NCI-H460 (cell line): ENCODE measurements around the gene METTL9. TPM values are rescaled to one million over a fixed set of nuclear protein-coding genes. Genes with fewer than 3 reads are reported as not detected.
"Not testable (repeated sequence)": the region's sequence is repeated elsewhere in the genome, so short reads cannot be mapped to it uniquely, and the experiment has no call there.

ENCODE experiments used
- DNase-seq: peaks from one replicate; pipeline ENCODE4 v3.0.0-alpha.2; 2016; ENCODE audit warnings: low read depth; ENCODE audit errors: extremely low read depth
- total RNA-seq: library from RNA; depleted of rRNA; stranded (reverse); fragments of >200 nt; shearing (Covaris generic); gene quantifications from 2 replicates; pipeline ENCODE4 v1.2.3, GENCODE V29; 2014

METTL9 gene
- total RNA-seq, 1 experiment from 2014 or later, result 259 TPM

- DNase-seq, result no peak
Measured at GRCh38 chr16:21570676-21571017, 28.7 kb upstream of the METTL9 start.

GRCh38 chr16:21573506-21573905, 25.9 kb upstream of the METTL9 start:
- not testable (repeated sequence) for DNase-seq

DNA sequence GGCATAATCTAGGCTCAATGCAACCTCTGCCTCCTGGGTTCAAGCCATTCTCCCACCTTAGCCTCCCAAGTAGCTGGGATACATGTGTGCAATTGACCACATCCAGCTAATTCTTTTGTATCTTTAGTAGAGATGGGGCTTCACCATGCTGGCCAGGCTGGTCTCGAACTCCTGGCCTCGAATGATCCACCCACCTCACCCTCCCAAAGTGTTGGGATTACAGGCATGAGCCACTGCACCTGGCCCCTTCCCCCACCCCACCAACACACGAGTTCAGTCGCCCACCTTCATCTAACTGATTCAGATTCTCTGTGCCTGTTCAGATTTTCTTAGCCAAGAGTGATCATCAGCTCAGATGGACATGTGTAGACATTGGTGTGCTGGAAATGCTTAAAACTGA, 25.0 kb upstream of the METTL9 start:
- no peak for DNase-seq

GRCh38 chr16:21576323-21576722, 23.1 kb upstream of the METTL9 start:
- not testable (repeated sequence) for DNase-seq

GRCh38 chr16:21577487-21577886, 21.9 kb upstream of the METTL9 start:
- not testable (repeated sequence) for DNase-seq

GRCh38 chr16:21578311-21578710, 21.1 kb upstream of the METTL9 start:
- not testable (repeated sequence) for DNase-seq

GRCh38 chr16:21580131-21580530, 19.2 kb upstream of the METTL9 start:
- not testable (repeated sequence) for DNase-seq

- DNase-seq, result no peak
Measured at GRCh38 chr16:21580807-21581206, 18.6 kb upstream of the METTL9 start.

DNA sequence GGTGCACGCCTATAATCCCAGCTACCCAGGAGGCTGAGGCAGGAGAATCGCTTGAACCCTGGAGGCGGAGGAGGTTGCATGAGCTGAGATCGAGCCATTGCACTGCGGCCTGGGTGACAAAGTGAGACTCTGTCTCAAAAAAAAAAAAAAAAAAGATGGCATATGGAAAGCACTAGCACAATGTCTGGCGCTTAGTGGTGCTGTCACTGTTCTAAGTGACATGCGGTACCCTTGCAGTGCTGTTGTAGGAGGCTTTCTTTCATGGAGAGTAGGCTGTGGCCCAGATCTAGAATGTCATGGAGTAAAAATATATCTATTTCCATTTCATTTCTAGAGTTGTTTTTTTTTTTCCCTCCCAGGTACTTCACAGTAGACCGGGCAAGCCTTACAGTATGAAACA, 14.6 kb upstream of the METTL9 start:
- DNase-seq, result no peak

DNA sequence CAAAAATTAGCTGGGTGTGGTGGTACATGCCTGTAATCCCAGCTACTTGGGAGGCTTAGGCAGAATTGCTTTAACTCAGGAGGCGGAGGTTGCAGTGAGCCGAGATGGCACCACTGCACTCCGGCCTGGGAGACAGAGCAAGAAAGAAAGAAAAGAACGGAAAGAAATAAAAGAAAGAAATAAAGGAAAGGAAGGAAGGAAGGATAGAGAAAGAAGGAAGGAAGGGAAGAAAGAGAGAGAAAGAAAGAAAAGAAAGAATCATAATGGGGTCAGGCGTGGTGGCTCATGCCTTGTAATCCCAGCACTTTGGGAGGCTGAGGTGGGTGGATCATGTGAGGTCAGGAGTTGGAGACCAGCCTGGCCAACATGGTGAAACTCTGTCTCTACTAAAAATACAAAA, 10.8 kb upstream of the METTL9 start:
- DNase-seq, result not testable (repeated sequence)

DNA sequence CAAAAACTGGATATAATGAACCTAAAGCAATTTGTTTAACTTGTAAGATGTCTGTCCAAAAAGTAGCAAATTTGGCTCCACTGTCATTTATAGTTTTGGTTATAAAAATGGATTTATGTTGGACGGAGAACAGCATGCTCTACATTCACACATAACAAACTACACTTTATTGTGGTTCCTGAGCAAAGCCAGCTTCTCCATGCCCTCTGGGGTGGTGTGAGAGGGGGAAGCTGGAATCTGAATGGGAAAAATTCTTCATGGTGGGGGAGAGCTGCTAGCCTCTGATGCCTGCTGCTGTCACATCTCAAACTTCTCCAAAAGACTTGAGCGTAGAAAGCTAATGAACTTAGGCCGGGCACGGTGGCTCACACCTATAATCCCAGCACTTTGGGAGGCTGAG, 9.8 kb upstream of the METTL9 start:
- DNase-seq, result no peak

- no peak for DNase-seq
Measured at GRCh38 chr16:21590287-21590686, 9.1 kb upstream of the METTL9 start.

DNA sequence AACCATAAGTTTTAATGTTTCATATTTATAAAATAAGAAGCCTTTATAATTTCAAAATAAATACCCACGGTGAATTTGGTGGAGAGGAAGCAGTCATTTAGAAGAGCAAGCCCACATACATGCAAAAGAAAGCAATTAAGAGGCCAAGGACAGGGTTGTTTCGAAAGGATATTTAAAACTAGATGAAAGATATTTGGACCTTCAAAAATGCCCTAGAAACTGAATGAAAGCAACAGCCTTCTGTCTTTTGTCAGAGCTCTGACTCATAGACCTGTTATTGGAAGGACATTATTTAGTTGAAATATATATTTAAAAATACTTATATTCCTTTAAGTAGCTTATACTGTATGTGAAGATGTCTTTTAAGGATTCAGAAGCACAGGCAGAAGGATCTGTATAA, 8.6 kb upstream of the METTL9 start:
- no peak for DNase-seq

- DNase-seq, result no peak
Measured at GRCh38 chr16:21592191-21592590, 7.2 kb upstream of the METTL9 start.

DNA sequence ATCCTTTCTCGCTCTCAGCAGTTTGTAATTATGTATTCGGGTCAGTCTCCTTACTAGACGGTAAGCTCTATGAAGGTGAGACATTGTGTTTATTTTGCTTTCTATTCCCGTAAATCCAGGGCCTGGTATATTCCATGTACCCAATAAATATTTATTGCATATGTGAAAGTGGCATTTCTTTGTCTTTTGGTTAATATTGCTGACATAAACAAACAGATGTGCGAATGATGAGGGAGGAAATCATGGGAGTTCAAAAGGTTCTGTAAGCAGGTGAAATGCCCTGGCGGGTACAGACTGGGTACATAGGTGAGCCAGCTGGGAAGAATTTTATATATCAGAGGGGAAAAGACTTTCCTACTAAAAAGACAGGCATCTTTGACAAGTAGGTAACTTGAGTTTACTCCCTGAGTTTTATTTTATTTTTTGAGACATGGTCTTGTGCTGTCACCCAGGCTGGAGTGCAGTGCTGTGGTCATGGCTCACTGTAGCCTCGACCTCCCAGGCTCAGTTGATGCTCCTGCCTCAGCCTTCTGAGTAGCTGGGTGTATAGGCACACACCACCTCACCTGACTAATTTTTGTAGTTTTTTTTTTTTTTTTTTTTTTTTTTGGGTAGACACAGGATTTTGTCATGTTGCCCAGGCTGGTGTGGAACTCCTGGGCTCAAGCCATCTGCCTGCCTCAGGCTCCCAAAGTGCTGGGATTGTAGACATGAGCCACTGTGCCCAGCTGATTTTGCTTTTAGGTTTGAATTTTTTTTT, 5.7 kb upstream of the METTL9 start:
- no peak for DNase-seq

DNA sequence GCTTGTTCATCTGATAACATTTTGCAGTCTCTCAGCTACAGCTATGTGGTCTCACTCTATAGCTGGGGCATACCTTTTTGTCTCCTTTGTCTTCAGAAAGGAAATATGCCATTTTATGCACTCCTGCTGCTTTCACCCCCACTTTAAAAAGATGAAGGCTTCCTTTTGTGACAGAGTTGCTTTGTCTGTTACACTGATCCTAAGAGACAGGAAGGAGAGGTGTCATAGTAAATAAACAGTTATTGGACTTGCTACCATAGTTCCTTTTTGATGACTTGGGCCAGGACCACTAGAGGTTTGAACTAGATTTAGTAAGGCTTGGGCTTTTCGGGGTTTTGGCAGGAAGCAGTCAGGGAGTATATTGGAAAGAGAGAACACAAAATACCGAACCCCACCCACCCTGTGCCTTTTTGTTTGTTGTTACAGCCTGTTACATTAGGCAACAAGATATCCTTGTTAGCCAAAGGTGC, 1.8 kb upstream of the METTL9 start:
- no peak for DNase-seq

- no peak for DNase-seq
Measured at GRCh38 chr16:21598206-21598605, 1.2 kb upstream of the METTL9 start.

DNA sequence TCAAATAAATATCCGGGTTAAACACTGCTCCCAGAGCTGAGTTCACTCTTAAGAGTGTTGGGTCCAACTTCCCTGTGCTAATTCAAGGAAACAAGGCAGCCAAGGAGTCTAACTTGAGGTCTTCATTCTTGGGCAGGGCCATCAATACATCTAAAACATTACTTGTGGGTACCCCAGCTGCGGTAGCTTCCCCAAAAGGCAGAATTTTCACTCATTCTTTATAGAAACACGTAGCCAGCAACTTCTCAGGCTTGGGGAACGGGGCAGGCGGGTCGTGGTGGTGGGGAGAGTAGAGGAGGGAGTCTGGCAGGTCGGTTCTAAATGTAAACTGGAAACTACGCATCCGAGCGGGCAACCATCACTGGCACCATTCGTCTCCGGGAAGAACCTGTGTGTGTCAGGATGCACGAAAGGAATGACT, 666 bp upstream of the METTL9 start:
- DNase-seq, result no peak

GRCh38 chr16:21600031-21600773, 825 bp downstream of the METTL9 start:
- DNase-seq, result no peak

DNA sequence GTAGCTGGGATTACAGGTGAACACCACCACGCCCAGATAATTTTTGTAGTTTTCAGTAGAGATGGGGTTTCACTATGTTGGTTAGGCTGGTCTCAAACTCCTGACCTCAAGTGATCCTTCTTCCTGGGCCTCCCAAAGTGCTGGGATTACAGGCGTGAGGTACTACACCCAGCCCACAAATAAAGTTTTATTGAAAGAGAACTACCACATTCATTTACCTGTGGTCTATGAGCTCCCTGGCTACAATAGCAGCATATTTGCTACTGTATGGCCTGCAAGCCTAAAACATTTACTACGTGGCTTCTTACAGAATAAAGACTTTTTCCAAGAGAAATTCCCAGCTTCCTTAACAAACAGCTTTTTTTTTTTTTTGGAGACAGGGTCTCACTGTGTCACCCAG, 3.4 kb downstream of the METTL9 start:
- no peak for DNase-seq

- no peak for DNase-seq
Measured at GRCh38 chr16:21603928-21604327, 4.6 kb downstream of the METTL9 start.

DNA sequence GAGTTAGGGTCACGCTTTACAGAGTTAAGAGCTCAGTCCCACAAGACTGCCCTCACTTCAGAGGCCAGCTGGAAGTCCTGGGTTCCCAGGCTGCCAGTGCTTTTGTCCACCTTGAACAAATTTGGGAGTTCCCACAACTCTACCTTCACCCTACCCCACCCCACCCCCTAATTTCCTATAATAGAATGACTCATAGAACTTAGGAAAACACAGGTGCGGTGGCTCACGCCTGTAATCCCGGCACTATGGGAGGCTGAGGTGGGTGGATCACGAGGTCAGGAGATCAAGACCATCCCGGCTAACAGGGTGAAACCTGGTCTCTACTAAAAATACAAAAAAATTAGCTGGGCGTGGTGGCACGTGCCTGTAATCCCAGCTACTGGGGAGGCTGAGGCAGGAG, 6.5 kb downstream of the METTL9 start:
- not testable (repeated sequence) for DNase-seq
